ENCODE measurements around the gene SORCS1.

SORCS1 gene

GRCh38 chr10:107129000-107129399 is 35.5 kb downstream of the SORCS1 start:
- no peaks in the 10 kb centered on the region for H3K36me3 Mint-ChIP-seq (ENCODE audit: low read depth)
- H3K27ac Mint-ChIP-seq = no peak overlapping the region
- no peaks in the 10 kb centered on the region for H3K4me1 Mint-ChIP-seq
- H3K9me3 Mint-ChIP-seq = no peaks in the 10 kb centered on the region
- peaks cover 11% of the 10 kb centered on the region for H3K27me3 Mint-ChIP-seq (ENCODE audit: low read depth)
- no peak overlapping the region for H3K4me3 Mint-ChIP-seq
- TF ChIP-seq CTCF (IDR thresholded peaks at IDR 0.05; ENCODE audit: unreplicated experiment in 3 of 3) = no peak

- no peak overlapping the region for H3K27ac Mint-ChIP-seq
- peaks cover 11% of the 10 kb centered on the region for H3K27me3 Mint-ChIP-seq (ENCODE audit: low read depth)
- H3K36me3 Mint-ChIP-seq (ENCODE audit: low read depth) = no peaks in the 10 kb centered on the region
- no peaks in the 10 kb centered on the region for H3K4me1 Mint-ChIP-seq
- no peaks in the 10 kb centered on the region for H3K9me3 Mint-ChIP-seq
- no peak overlapping the region for H3K4me3 Mint-ChIP-seq
- TF ChIP-seq CTCF (IDR thresholded peaks at IDR 0.05; ENCODE audit: unreplicated experiment in 3 of 3) = no peak
Observed at GRCh38 chr10:107126512-107127065, 37.9 kb downstream of the SORCS1 start.

- no peaks in the 10 kb centered on the region for H3K9me3 Mint-ChIP-seq
- no peaks in the 10 kb centered on the region for H3K36me3 Mint-ChIP-seq (ENCODE audit: low read depth)
- no peak overlapping the region for H3K27ac Mint-ChIP-seq
- no peaks in the 10 kb centered on the region for H3K4me1 Mint-ChIP-seq
- no peak for TF ChIP-seq CTCF (IDR thresholded peaks at IDR 0.05; ENCODE audit: unreplicated experiment in 3 of 3)
- no peak overlapping the region for H3K4me3 Mint-ChIP-seq
- H3K27me3 Mint-ChIP-seq (ENCODE audit: low read depth) = peaks cover 2% of the 10 kb centered on the region
Observed at GRCh38 chr10:107122703-107123102, 41.8 kb downstream of the SORCS1 start.

- Mint-ChIP-seq H3K27me3 (ENCODE audit: low read depth) (no peaks in the 10 kb centered on the region), H3K27ac (no peak overlapping the region), H3K36me3 (ENCODE audit: low read depth) (no peaks in the 10 kb centered on the region), H3K4me1 (no peaks in the 10 kb centered on the region), H3K4me3 (no peak overlapping the region), H3K9me3 (peaks cover 15% of the 10 kb centered on the region)
- no peak for TF ChIP-seq CTCF (IDR thresholded peaks at IDR 0.05; ENCODE audit: unreplicated experiment in 3 of 3)
Observed at GRCh38 chr10:107118866-107119265, 45.6 kb downstream of the SORCS1 start.

- peaks cover 5% of the 10 kb centered on the region for H3K4me1 Mint-ChIP-seq
- H3K27me3 Mint-ChIP-seq (ENCODE audit: low read depth) = no peaks in the 10 kb centered on the region
- peaks cover 14% of the 10 kb centered on the region for H3K9me3 Mint-ChIP-seq
- no peak for TF ChIP-seq CTCF (IDR thresholded peaks at IDR 0.05; ENCODE audit: unreplicated experiment in 3 of 3)
- H3K36me3 Mint-ChIP-seq (ENCODE audit: low read depth) = no peaks in the 10 kb centered on the region
- H3K27ac Mint-ChIP-seq = no peak overlapping the region
- no peak overlapping the region for H3K4me3 Mint-ChIP-seq
Observed at GRCh38 chr10:107104026-107104652, 60.4 kb downstream of the SORCS1 start.

All from nephron (organoid).